Fibroblast of skin of abdomen (primary cell): ENCODE data around the gene EIF3A.
"Not testable (repeated sequence)": the region's sequence is repeated elsewhere in the genome, so short reads cannot be mapped to it uniquely, and the experiment has no call there.

Source experiments
- DNase-seq: peaks from one replicate; pipeline ENCODE4 v3.0.0-alpha.2; 2013

Gene EIF3A

GRCh38 chr10:119098576-119098975, 18.0 kb upstream of the EIF3A start:
- DNase-seq: no peak

GRCh38 chr10:119096641-119097415, 16.2 kb upstream of the EIF3A start:
- not testable (repeated sequence) for DNase-seq

GRCh38 chr10:119095640-119096039, 15.0 kb upstream of the EIF3A start:
- no peak for DNase-seq

- peak; percentile 62 for DNase-seq
Measured at GRCh38 chr10:119090968-119091367, 10.4 kb upstream of the EIF3A start.

GRCh38 chr10:119090026-119090795, 9.6 kb upstream of the EIF3A start:
- DNase-seq: no peak

GRCh38 chr10:119087271-119087882, 6.8 kb upstream of the EIF3A start:
- no peak for DNase-seq

GRCh38 chr10:119084896-119085295, 4.3 kb upstream of the EIF3A start:
- no peak for DNase-seq

- peak; percentile 70 for DNase-seq
Measured at GRCh38 chr10:119079599-119080520, 757 bp downstream of the EIF3A start.

- DNase-seq: no peak
Measured at GRCh38 chr10:119078422-119079179, 2.0 kb downstream of the EIF3A start.

- no peak for DNase-seq
Measured at GRCh38 chr10:119073584-119073983, 7.0 kb downstream of the EIF3A start.

GRCh38 chr10:119070395-119071165, 10.0 kb downstream of the EIF3A start:
- DNase-seq: no peak

- no peak for DNase-seq
Measured at GRCh38 chr10:119061926-119062325, 18.7 kb downstream of the EIF3A start.

- no peak for DNase-seq
Measured at GRCh38 chr10:119061352-119061751, 19.3 kb downstream of the EIF3A start.

- no peak for DNase-seq
Measured at GRCh38 chr10:119060107-119060506, 20.5 kb downstream of the EIF3A start.

GRCh38 chr10:119059557-119059956, 21.1 kb downstream of the EIF3A start:
- DNase-seq: no peak

GRCh38 chr10:119058010-119058409, 22.6 kb downstream of the EIF3A start:
- no peak for DNase-seq

GRCh38 chr10:119055472-119055871, 25.1 kb downstream of the EIF3A start:
- no peak for DNase-seq

- DNase-seq: no peak
Measured at GRCh38 chr10:119051775-119052174, 28.8 kb downstream of the EIF3A start.

- DNase-seq: no peak
Measured at GRCh38 chr10:119049777-119050176, 30.8 kb downstream of the EIF3A start.

GRCh38 chr10:119049361-119049760, 31.3 kb downstream of the EIF3A start:
- DNase-seq: no peak

- no peak for DNase-seq
Measured at GRCh38 chr10:119045561-119045960, 35.1 kb downstream of the EIF3A start.
